Esophagus muscularis mucosa (tissue), 4 donors: ENCODE results near the gene OAS2. TPM values are rescaled to one million over a fixed set of nuclear protein-coding genes. Genes with fewer than 3 reads are reported as not detected.
A peak's percentile ranks its signal among the peaks of the same experiment; 100 is the strongest.

ENCODE experiments used
- DNase-seq: peaks from one replicate; pipeline ENCODE4 v3.0.0-alpha.2; 2017; ENCODE audit errors: extremely low spot score
- H3K27ac ChIP-seq, 4 donors: fragments of 200-600 bp; sonication (generic); replicated peaks in 1 of 4; 1 replicate in 3 of 4; 2 replicates in 1 of 4; pipeline ENCODE4 v1.5.1; 2016 to 2019; ENCODE audit warnings: mild to moderate bottlenecking in 1 of 4
- H3K27me3 ChIP-seq, 4 donors: fragments of 200-600 bp; sonication (generic); one replicate each; pipeline versions ENCODE4 v1.5.1 to v1.6.0; 2016 to 2019
- H3K36me3 ChIP-seq, 4 donors: fragments of 200-600 bp; sonication (generic); one replicate each; pipeline ENCODE4 v1.5.1; 2016 to 2019
- H3K4me1 ChIP-seq, 4 donors: fragments of 200-600 bp; sonication (generic); one replicate each; pipeline ENCODE4 v1.5.1; 2016 to 2019
- H3K4me3 ChIP-seq, 4 donors: fragments of 200-600 bp; sonication (generic); 1 replicate in 2 of 4; 2 replicates in 2 of 4; pipeline ENCODE4 v1.5.1; 2016 to 2019; ENCODE audit warnings: mild to moderate bottlenecking in 4 of 4, moderate library complexity in 1 of 4
- H3K9me3 ChIP-seq, 4 donors: fragments of 200-600 bp; sonication (generic); 1 replicate in 3 of 4; 2 replicates in 1 of 4; pipeline ENCODE4 v1.5.1; 2016 to 2019
- EP300 ChIP-seq: sonication (generic); formaldehyde crosslinking; IDR thresholded peaks from one replicate; pipeline ENCODE4 v1.6.1; 2017; ENCODE audit warnings: antibody characterized with exemption
- POLR2A ChIP-seq: fragments of 450-650 bp; IDR thresholded peaks from one replicate; pipeline ENCODE4 v1.6.1; 2017; ENCODE audit warnings: antibody characterized with exemption, moderate library complexity, mild to moderate bottlenecking, low read depth
- POLR2AphosphoS5 ChIP-seq, 2 donors: sonication (generic); formaldehyde crosslinking; IDR thresholded peaks; one replicate each; pipeline ENCODE4 v1.6.1; 2017; ENCODE audit warnings: antibody characterized with exemption in 2 of 2
- WGBS: methylation state at CpG from one replicate; pipeline ENCODE4 v1.1.5; 2018; 5-methylcytosine and 5-hydroxymethylcytosine counted together
- intact Hi-C: fragments of 100-400 bp; cut with DNase I; formaldehyde crosslinking; loops from one replicate; pipeline ENCODE4 v1.15.1; 2023
- total RNA-seq, 4 donors: library from RNA; depleted of rRNA; stranded (reverse); fragments of >200 nt; gene quantifications; one replicate each; pipeline versions ENCODE4 v1.1.0 to v1.2.1, GENCODE V29; 2016
- TF ChIP-seq, protein P1 (sequence below), 3 experiments: fragments of 200-600 bp in 2 of 3; fragments of 450-650 bp in 1 of 3; sonication (generic) in 2 of 3; IDR thresholded peaks; one replicate each; pipeline ENCODE4 v1.5.1; 2017 to 2019; ENCODE audit warnings: antibody characterized with exemption in 3 of 3, mild to moderate bottlenecking in 2 of 3, moderate library complexity in 1 of 3

Gene OAS2
- total RNA-seq, 4 donors from 2014 or later: 4.8 to 9.1 (median 7.4) TPM

DNA sequence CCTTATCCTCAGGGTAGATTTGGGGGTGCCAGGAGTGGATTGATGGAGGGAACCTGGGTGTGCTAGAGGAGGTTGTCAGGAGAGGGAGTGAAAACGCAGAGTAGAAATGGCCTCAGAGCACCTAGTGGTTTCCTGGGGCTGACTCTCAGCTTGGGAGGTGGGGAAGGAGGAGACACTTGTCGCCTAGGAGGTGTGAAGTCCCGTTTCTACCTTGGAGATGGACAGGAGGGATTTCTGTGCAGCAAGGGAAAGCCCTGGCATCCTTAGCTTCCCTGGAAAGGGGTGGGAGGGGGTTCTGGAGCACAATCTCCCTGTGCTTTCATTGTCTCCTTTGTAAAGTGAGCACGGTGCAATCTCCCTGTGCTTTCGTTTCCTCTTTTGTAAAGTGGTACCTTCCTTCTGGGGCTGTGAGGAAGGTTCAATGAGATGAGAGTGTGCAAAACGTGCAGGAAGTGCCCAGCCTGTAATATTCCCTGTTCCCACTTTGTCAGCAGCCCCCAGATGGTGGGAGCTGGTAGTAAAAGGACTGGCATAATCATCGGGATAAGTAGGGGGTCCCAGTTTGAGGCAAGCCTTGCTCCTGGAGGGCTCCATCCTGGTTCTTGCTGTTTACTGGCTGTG lies 38.4 kb upstream of the OAS2 start:
- DNase-seq: no peak
- intact Hi-C loops: no loop called here
- Histone ChIP-seq H3K9me3 (peaks cover 0 to 5% (median 0%) of the 10 kb centered on the region in 4 donors), H3K36me3 (peaks cover 0 to 22% (median 7%) of the 10 kb centered on the region in 4 donors), H3K4me3 (peak overlapping the region in 3 of 4 donors; percentile 8 to 83 (median 76)), H3K27me3 (no peaks in the 10 kb centered on the region), H3K4me1 (peaks cover 11 to 25% (median 20%) of the 10 kb centered on the region in 4 donors), H3K27ac (no peak overlapping the region)
- TF ChIP-seq POLR2AphosphoS5 (IDR thresholded peaks at IDR 0.05) (no peak), EP300 (no peak), POLR2A (no peak)
- TF ChIP-seq, protein P1, sequence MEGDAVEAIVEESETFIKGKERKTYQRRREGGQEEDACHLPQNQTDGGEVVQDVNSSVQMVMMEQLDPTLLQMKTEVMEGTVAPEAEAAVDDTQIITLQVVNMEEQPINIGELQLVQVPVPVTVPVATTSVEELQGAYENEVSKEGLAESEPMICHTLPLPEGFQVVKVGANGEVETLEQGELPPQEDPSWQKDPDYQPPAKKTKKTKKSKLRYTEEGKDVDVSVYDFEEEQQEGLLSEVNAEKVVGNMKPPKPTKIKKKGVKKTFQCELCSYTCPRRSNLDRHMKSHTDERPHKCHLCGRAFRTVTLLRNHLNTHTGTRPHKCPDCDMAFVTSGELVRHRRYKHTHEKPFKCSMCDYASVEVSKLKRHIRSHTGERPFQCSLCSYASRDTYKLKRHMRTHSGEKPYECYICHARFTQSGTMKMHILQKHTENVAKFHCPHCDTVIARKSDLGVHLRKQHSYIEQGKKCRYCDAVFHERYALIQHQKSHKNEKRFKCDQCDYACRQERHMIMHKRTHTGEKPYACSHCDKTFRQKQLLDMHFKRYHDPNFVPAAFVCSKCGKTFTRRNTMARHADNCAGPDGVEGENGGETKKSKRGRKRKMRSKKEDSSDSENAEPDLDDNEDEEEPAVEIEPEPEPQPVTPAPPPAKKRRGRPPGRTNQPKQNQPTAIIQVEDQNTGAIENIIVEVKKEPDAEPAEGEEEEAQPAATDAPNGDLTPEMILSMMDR (IDR thresholded peaks at IDR 0.05): no peak
- 56% methylated on average over 7 of the region's 7 CpGs for WGBS

DNA sequence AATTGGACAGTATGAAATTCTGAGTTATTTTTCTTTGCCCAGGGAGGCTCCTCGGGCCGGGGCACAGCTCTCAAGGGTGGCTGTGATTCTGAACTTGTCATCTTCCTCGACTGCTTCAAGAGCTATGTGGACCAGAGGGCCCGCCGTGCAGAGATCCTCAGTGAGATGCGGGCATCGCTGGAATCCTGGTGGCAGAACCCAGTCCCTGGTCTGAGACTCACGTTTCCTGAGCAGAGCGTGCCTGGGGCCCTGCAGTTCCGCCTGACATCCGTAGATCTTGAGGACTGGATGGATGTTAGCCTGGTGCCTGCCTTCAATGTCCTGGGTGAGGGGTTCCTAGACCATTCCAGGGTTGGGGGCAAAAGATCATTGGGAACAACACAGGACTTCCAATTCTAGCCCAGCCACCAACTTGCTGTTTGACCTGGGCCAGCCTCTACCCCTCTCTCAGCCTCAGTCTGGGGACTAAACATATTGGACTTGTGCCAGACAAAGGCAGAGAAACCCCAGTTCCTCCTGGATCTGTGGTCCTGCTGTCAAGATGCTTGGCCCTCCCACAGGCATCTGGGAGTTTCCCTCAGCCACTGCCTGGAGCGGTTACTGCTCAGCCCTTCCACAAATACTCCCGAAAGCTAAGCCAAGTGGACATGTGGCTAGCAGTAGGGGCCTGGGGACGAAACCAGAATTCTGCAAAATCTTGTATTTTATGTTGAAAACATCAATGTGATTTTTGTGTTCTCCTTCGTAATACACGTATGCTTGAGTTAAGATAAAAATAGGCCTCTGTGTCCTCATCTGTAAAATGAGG lies 36.6 kb upstream of the OAS2 start:
- no peak overlapping the region for H3K4me3 ChIP-seq
- H3K27ac ChIP-seq: no peak overlapping the region
- H3K4me1 ChIP-seq: peaks cover 11 to 25% (median 20%) of the 10 kb centered on the region in 4 donors
- TF ChIP-seq POLR2A: no peak
- TF ChIP-seq, protein P1 (IDR thresholded peaks at IDR 0.05): no peak
- TF ChIP-seq POLR2AphosphoS5 (IDR thresholded peaks at IDR 0.05): no peak
- TF ChIP-seq EP300: no peak
- DNase-seq: no peak
- intact Hi-C loops: no loop called here
- 87% methylated on average over 13 of the region's 16 CpGs for WGBS
- no peaks in the 10 kb centered on the region for H3K9me3 ChIP-seq
- H3K27me3 ChIP-seq: no peaks in the 10 kb centered on the region
- peaks cover 0 to 38% (median 14%) of the 10 kb centered on the region in 4 donors for H3K36me3 ChIP-seq

DNA sequence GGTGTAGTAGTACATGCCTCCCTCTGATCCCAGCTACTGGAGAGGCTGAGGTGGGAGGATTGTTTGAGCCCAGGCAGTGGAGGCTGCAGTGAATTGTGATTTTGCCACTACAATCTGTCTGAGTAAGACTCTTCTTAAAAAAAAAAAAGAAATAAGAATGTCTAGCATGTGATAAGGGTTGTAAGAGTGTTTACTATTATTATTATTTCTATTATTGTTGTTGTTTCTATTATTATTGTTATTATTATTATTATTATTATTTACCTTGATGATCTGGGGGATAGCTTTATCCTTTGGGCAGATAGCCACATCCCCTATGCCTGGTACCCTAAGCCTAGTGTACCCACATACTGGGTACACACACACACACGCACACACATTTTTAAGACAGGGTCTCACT lies 35.7 kb upstream of the OAS2 start:
- Histone ChIP-seq H3K9me3 (no peaks in the 10 kb centered on the region), H3K27ac (no peak overlapping the region), H3K27me3 (no peaks in the 10 kb centered on the region), H3K4me1 (peaks cover 11 to 24% (median 20%) of the 10 kb centered on the region in 4 donors), H3K4me3 (no peak overlapping the region), H3K36me3 (peaks cover 0 to 45% (median 21%) of the 10 kb centered on the region in 4 donors)
- TF ChIP-seq POLR2A (no peak), POLR2AphosphoS5 (IDR thresholded peaks at IDR 0.05) (no peak), EP300 (no peak)
- TF ChIP-seq, protein P1 (IDR thresholded peaks at IDR 0.05): no peak
- intact Hi-C loops: no loop called here
- no peak for DNase-seq
- 100% methylated on average over 1 of the region's 1 CpG for WGBS

DNA sequence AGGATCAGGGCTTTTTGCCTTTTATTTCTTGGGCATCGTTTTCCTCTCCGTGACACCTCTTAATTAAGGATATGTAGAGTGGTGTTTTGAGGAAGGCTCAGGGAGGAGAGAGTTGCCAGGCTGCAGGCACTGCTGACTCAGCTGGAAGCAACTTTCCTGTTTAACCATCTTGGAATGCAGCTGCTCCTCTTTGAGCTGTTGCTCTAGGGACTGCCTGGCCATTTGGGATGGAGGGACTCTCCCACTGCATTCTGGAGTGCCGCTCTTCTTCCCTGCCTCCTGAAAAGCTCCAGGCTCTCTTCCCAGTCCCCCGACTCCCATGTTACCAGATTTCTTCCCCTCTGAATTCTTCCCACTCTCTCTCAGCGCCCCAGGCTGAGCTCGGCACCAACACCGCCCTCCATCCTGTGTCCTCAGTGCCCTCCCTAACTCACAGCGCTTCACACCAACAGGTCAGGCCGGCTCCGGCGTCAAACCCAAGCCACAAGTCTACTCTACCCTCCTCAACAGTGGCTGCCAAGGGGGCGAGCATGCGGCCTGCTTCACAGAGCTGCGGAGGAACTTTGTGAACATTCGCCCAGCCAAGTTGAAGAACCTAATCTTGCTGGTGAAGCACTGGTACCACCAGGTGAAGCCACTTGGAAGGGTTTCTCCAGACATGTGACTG lies 34.2 kb upstream of the OAS2 start:
- Histone ChIP-seq H3K27me3 (no peaks in the 10 kb centered on the region), H3K36me3 (peaks cover 0 to 61% (median 33%) of the 10 kb centered on the region in 4 donors), H3K4me1 (peaks cover 7 to 17% (median 12%) of the 10 kb centered on the region in 4 donors), H3K27ac (no peak overlapping the region), H3K9me3 (no peaks in the 10 kb centered on the region), H3K4me3 (no peak overlapping the region)
- WGBS: 89% methylated on average over 15 of the region's 15 CpGs
- intact Hi-C loops: no loop called here
- TF ChIP-seq EP300: no peak
- TF ChIP-seq POLR2A: no peak
- TF ChIP-seq, protein P1 (IDR thresholded peaks at IDR 0.05): no peak
- no peak for TF ChIP-seq POLR2AphosphoS5 (IDR thresholded peaks at IDR 0.05)
- no peak for DNase-seq
